ENCODE data around the gene NRGN. TPM values are rescaled to one million over a fixed set of nuclear protein-coding genes. Genes with fewer than 3 reads are reported as not detected.

Gene NRGN
- total and polyA plus RNA-seq, 2 of the 8 experiments (the other 6 are each of a cell fraction or from before 2014, with no cell fraction given): 0.60 to 1.0 TPM

GRCh38 chr11:124747406-124748099, 7.8 kb downstream of the NRGN start (continued):
- TF ChIP-seq, protein P1, sequence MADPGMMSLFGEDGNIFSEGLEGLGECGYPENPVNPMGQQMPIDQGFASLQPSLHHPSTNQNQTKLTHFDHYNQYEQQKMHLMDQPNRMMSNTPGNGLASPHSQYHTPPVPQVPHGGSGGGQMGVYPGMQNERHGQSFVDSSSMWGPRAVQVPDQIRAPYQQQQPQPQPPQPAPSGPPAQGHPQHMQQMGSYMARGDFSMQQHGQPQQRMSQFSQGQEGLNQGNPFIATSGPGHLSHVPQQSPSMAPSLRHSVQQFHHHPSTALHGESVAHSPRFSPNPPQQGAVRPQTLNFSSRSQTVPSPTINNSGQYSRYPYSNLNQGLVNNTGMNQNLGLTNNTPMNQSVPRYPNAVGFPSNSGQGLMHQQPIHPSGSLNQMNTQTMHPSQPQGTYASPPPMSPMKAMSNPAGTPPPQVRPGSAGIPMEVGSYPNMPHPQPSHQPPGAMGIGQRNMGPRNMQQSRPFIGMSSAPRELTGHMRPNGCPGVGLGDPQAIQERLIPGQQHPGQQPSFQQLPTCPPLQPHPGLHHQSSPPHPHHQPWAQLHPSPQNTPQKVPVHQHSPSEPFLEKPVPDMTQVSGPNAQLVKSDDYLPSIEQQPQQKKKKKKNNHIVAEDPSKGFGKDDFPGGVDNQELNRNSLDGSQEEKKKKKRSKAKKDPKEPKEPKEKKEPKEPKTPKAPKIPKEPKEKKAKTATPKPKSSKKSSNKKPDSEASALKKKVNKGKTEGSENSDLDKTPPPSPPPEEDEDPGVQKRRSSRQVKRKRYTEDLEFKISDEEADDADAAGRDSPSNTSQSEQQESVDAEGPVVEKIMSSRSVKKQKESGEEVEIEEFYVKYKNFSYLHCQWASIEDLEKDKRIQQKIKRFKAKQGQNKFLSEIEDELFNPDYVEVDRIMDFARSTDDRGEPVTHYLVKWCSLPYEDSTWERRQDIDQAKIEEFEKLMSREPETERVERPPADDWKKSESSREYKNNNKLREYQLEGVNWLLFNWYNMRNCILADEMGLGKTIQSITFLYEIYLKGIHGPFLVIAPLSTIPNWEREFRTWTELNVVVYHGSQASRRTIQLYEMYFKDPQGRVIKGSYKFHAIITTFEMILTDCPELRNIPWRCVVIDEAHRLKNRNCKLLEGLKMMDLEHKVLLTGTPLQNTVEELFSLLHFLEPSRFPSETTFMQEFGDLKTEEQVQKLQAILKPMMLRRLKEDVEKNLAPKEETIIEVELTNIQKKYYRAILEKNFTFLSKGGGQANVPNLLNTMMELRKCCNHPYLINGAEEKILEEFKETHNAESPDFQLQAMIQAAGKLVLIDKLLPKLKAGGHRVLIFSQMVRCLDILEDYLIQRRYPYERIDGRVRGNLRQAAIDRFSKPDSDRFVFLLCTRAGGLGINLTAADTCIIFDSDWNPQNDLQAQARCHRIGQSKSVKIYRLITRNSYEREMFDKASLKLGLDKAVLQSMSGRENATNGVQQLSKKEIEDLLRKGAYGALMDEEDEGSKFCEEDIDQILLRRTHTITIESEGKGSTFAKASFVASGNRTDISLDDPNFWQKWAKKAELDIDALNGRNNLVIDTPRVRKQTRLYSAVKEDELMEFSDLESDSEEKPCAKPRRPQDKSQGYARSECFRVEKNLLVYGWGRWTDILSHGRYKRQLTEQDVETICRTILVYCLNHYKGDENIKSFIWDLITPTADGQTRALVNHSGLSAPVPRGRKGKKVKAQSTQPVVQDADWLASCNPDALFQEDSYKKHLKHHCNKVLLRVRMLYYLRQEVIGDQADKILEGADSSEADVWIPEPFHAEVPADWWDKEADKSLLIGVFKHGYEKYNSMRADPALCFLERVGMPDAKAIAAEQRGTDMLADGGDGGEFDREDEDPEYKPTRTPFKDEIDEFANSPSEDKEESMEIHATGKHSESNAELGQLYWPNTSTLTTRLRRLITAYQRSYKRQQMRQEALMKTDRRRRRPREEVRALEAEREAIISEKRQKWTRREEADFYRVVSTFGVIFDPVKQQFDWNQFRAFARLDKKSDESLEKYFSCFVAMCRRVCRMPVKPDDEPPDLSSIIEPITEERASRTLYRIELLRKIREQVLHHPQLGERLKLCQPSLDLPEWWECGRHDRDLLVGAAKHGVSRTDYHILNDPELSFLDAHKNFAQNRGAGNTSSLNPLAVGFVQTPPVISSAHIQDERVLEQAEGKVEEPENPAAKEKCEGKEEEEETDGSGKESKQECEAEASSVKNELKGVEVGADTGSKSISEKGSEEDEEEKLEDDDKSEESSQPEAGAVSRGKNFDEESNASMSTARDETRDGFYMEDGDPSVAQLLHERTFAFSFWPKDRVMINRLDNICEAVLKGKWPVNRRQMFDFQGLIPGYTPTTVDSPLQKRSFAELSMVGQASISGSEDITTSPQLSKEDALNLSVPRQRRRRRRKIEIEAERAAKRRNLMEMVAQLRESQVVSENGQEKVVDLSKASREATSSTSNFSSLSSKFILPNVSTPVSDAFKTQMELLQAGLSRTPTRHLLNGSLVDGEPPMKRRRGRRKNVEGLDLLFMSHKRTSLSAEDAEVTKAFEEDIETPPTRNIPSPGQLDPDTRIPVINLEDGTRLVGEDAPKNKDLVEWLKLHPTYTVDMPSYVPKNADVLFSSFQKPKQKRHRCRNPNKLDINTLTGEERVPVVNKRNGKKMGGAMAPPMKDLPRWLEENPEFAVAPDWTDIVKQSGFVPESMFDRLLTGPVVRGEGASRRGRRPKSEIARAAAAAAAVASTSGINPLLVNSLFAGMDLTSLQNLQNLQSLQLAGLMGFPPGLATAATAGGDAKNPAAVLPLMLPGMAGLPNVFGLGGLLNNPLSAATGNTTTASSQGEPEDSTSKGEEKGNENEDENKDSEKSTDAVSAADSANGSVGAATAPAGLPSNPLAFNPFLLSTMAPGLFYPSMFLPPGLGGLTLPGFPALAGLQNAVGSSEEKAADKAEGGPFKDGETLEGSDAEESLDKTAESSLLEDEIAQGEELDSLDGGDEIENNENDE (IDR thresholded peaks at IDR 0.05; ENCODE audit: insufficient replicate concordance, low read length): no peak
- TF ChIP-seq TBP (IDR thresholded peaks at IDR 0.05; ENCODE audit: low read depth, low read length): no peak
